Effector CD4-positive, alpha-beta T cell (primary cell): ENCODE measurements around the gene SSH3.

Experiments
- DNase-seq: peaks from one replicate; pipeline ENCODE4 v3.0.0-alpha.2; 2020

Gene SSH3

DNA sequence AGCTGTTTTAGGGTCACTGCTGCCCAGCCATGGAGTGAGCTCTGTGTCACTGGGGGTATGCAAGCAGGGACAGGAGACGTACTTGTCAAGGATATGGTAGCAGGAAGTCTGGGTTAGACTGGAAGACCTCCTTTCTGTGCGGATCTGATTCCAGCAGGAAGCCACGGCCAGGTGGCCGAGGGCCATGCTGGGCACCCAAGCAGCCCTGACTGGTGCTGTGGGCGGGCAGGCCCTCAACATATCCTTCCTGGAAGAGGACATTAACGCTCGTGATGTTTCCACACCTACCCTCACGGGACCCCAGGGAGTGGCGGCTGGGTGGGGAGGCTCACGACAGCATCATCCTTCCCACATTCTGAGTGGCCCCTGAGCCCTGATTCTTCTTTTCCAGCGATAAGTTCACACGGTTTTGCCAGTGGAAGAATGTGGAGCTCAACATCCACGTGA, 23.0 kb upstream of the SSH3 start:
- no peak for DNase-seq

DNA sequence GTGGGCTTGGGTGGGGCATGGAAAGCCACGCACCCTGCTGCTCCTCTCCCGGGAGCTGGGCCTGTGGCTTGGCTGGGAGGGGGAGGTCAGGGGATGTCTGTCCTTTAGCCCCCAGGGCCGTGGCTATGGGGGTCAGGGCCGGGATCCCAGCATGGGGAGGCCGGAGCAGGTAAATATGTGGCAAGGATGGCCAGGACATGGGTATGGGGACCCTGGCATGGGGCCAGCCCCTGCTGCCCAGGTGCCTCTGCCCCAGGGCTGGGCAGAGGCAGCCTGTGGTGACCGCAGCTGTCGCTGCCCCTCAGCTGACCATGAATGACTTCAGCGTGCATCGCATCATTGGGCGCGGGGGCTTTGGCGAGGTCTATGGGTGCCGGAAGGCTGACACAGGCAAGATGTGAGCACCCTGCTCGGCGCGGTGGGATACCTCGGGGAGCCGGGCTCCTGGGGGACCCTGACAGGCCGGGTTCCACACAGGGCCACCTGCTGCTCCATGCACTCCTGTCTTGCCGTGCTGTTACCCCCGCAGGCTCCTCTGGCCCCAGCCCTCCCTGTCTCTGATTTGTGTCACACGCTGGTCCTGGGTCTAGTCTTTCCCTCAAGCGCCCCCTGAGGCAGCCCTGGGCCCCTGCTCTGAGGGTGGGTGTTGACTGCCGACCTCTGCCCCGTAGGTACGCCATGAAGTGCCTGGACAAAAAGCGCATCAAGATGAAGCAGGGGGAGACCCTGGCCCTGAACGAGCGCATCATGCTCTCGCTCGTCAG, 22.4 kb upstream of the SSH3 start:
- DNase-seq: no peak

DNA sequence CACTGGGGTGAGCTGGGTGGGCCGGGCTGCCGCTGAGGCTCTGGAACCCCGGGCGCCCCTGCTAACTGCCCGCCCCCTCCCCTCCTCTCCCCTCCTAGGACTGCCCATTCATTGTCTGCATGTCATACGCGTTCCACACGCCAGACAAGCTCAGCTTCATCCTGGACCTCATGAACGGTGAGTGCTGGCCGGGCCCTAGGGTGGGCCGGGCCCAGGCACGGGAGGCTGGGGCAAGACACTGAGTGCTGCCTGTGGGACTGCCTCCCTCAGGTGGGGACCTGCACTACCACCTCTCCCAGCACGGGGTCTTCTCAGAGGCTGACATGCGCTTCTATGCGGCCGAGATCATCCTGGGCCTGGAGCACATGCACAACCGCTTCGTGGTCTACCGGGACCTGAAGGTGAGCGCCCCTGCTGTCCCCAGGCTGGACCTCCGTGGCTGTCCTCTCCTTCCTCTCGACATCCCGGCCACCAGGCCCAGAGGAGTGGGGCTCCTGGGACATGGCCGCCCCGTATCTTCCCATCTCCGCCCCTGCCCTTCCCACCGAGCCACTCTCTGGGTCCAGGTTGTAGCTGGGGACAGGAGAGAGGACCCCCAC, 21.7 kb upstream of the SSH3 start:
- DNase-seq: no peak

- DNase-seq: no peak
Measured at GRCh38 chr11:67282155-67282875, 21.0 kb upstream of the SSH3 start.

GRCh38 chr11:67282876-67283371, 20.4 kb upstream of the SSH3 start:
- no peak for DNase-seq

GRCh38 chr11:67283481-67283963, 19.8 kb upstream of the SSH3 start:
- no peak for DNase-seq

- DNase-seq: no peak
Measured at GRCh38 chr11:67284811-67285540, 18.4 kb upstream of the SSH3 start.

- peak; percentile 35 for DNase-seq
Measured at GRCh38 chr11:67285541-67286498, 17.5 kb upstream of the SSH3 start.

GRCh38 chr11:67286621-67287333, 16.6 kb upstream of the SSH3 start:
- DNase-seq: no peak

GRCh38 chr11:67287355-67288197, 15.8 kb upstream of the SSH3 start:
- no peak for DNase-seq

DNA sequence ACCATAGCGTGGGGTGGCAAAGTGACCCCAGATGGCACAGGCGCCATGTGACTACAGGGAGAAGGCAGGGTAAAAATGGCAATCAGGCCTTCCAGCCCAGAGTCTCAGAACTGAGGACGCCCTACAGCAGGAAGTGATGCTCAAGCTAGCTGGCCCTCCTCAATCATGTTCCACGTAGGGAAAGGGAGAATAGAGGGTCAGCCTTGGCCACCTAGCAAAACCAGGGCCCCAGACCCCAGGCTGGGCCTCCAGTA, 15.2 kb upstream of the SSH3 start:
- no peak for DNase-seq

DNA sequence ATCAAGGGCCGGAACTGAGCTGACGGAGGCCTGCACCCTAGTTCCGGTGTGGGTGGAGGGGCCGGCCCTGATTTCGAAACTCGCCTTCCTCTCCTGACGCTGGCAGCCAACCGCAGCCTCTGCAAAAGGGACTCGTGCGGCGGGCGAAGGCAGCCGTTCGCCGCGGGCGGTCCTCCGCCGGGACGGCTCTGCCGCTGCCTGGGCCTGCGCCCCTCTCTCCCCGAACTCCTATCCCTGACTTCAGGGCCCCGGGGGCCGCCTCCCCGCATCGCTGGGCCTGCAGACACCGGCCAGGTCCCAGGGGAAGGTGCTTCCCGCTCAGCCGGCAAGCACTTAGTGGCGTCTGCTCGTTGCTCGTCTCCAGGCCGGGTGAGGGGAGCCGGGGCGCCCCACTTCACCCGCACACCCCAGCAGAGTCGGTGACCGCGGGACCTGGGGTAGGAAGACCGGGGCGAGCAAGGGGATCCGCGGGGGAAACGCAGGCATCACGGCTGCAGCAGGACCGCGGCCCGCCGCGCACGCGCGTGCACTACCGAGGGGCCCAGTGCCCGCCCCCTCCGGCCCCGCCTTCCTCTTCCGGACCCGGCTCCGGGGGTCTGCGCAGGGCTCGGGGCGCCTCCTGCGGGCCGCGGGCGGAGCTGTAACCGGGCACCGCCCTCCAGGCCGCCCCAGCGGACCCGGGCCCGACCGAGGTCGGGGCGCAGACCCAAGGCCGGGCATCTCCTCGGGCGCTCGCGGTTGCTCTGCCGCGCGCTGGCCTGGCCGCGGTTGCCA, 14.7 kb upstream of the SSH3 start:
- DNase-seq: peak; percentile 83

DNA sequence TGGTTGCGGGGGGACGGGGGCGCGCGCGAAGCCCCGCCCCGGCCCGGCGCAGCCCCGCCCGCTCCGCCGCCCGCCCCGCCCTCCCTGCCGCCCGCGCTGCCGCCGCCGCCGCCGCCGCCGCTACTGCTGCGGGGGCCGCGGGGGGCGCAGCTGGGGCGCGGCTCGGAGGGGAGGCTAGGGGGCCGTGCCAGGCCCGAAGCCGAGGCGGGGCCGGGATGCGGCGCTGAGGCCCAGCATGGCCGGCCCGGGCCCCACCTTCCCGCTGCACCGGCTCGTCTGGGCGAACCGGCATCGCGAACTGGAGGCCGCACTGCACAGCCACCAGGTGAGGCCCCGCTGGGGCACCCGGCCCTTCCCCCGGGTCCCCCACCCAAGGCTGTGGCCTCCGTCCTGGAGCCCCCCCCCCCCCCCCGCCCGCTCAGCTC, 14.1 kb upstream of the SSH3 start, which contains the start of gene ANKRD13D:
TSS of gene ANKRD13D (plus strand) at position 78 of the 425 bp plus-strand sequence. CDS start at position 236, 158 bp downstream.
- DNase-seq: no peak

- no peak for DNase-seq
Measured at GRCh38 chr11:67289651-67290479, 13.5 kb upstream of the SSH3 start.

DNA sequence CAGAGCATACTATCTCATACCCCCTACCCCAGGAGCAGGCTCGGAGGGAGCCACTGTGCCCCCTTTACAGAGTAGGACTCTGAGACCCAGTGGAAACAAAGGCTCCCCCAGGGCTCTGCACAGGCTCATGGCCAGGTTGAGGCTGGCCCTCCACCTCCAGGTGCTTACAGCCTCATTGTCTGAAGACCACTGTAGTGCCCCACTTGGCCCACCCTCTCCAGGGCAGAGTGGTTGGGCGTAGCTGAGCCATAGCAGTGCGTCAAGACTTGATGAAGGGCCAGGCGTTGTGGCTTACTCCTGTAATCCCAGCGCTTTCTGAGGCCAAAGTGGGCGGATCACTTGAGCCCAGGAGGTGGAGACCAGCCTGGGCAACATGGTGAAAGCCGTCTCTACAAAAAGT, 12.5 kb upstream of the SSH3 start:
- DNase-seq: no peak

GRCh38 chr11:67291481-67292381, 11.6 kb upstream of the SSH3 start:
- DNase-seq: no peak

DNA sequence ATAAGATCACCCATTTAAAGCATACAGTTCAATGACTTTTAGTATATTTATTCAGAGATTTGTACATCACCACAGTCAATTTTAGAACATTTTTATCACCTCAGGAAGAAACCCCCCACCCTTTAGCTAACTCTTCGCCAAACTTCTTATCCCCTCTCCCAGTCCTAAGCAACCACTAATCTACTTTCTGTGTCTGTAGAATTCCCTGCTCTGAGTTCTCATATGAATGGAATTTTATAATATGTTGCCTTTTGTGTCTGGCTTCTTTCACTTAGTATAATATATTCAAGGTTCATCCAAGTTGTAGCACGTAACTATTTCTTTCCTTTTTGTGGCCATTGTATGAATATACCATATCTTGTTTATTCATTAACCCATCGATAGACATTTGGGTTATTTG, 10.7 kb upstream of the SSH3 start:
- no peak for DNase-seq
